ENCODE measurements around the gene DNAJB8. TPM values are rescaled to one million over a fixed set of nuclear protein-coding genes. Genes with fewer than 3 reads are reported as not detected.
A peak's percentile ranks its signal among the peaks of the same experiment; 100 is the strongest.

The DNAJB8 gene
- total and polyA plus RNA-seq, 7 donors, result not detected

DNA sequence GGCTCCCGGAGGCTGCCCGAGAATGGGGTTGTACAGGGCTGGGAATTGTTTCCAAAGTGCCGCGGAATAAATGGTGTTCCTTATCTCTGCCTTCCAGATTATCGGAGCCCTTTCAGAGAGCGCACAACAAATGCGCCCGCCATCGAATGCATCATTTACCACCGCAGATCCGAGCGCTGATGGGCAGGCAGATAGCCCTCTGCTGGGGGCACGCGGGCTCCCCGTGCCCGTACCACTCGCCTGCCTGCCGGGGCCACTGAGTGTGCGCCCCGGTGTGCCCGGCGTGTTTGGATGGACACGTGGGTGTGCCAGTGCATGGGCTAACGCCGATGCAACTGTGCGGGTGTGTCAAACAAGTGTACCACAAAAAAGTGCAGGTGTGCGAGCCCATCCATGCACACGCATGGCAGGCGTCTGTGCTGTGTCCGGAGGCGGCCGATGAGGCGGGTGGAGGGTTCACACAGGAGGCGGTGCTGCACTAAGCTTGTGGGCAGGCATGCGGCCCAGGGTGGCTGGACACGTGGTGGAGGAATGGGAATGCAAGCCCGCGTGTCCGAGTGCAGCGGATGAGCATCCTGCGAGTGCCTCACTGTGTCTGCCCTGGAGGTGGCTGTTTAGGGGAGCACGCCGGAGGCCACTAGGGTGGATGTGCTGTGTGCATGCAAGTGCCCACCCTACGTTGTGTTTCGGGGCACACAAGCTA, 30.1 kb upstream of the DNAJB8 start:
- peaks cover 0 to 35% (median 34%) of the 10 kb centered on the region in 4 donors for H3K4me1 ChIP-seq
- H3K27me3 ChIP-seq, result peaks cover 46 to 100% (median 85%) of the 10 kb centered on the region in 3 donors
- H3K27ac ChIP-seq, result no peak overlapping the region
- 9 to 54% methylated on average over 45 of the region's 45 CpGs for whole genome bisulfite sequencing, 2 donors
- peak; percentile 72 for DNase-seq
- intact Hi-C loops (cut with DNase I), result loop anchor here (5.0 kb wide), 2 partner anchors 116 to 419 kb away; no protein-coding TSS in a partner anchor
- TF ChIP-seq POLR2A (IDR thresholded peaks at IDR 0.05), result no peak
- no peak for TF ChIP-seq CTCF (IDR thresholded peaks at IDR 0.05)
- H3K9me3 ChIP-seq, result no peaks in the 10 kb centered on the region
- no peaks in the 10 kb centered on the region for H3K36me3 ChIP-seq
- H3K4me3 ChIP-seq, result peak overlapping the region in 1 of 4 donors; percentile 61

- Histone ChIP-seq H3K27me3 (peaks cover 53 to 100% (median 91%) of the 10 kb centered on the region in 3 donors), H3K4me1 (peaks cover 0 to 41% (median 36%) of the 10 kb centered on the region in 4 donors), H3K9me3 (no peaks in the 10 kb centered on the region), H3K36me3 (no peaks in the 10 kb centered on the region), H3K27ac (no peak overlapping the region), H3K4me3 (no peak overlapping the region)
- TF ChIP-seq POLR2A (IDR thresholded peaks at IDR 0.05) (no peak), EP300 (IDR thresholded peaks at IDR 0.05) (no peak), POLR2AphosphoS5 (IDR thresholded peaks at IDR 0.05) (no peak), CTCF (IDR thresholded peaks at IDR 0.05) (no peak)
- DNase-seq, result peak; percentile 38
- WGBS, 2 donors, result 25 to 59% methylated on average over 32 of the region's 32 CpGs
- intact Hi-C loops (cut with DNase I), result loop anchor here (5.0 kb wide), 2 partner anchors 116 to 419 kb away; no protein-coding TSS in a partner anchor
These were observed 29.4 kb upstream of the DNAJB8 start for GRCh38 chr3:128496019-128496601.

GRCh38 chr3:128495435-128495970, 28.8 kb upstream of the DNAJB8 start:
- H3K27ac ChIP-seq, result no peak overlapping the region
- H3K27me3 ChIP-seq, result peaks cover 59 to 100% (median 97%) of the 10 kb centered on the region in 3 donors
- no peaks in the 10 kb centered on the region for H3K9me3 ChIP-seq

GRCh38 chr3:128494367-128494650, 27.6 kb upstream of the DNAJB8 start:
- no peaks in the 10 kb centered on the region for H3K9me3 ChIP-seq
- no peak for TF ChIP-seq POLR2A (IDR thresholded peaks at IDR 0.05)
- no peak for TF ChIP-seq CTCF (IDR thresholded peaks at IDR 0.05)
- H3K27ac ChIP-seq, result no peak overlapping the region
- WGBS, 2 donors, result 62 to 84% methylated on average over 2 of the region's 2 CpGs
- no peaks in the 10 kb centered on the region for H3K36me3 ChIP-seq
- DNase-seq, result peak; percentile 14
- no peak overlapping the region for H3K4me3 ChIP-seq
- peaks cover 0 to 58% (median 51%) of the 10 kb centered on the region in 4 donors for H3K4me1 ChIP-seq
- intact Hi-C loops (cut with DNase I), result no loop called here
- peaks cover 68 to 100% (median 100%) of the 10 kb centered on the region in 3 donors for H3K27me3 ChIP-seq

More at GRCh38 chr3:128495435-128495970, 28.8 kb upstream of the DNAJB8 start:
- peak; percentile 42 for DNase-seq
- 69 to 85% methylated on average over 9 of the region's 9 CpGs for WGBS, 2 donors
- H3K4me3 ChIP-seq, result no peak overlapping the region
- no peaks in the 10 kb centered on the region for H3K36me3 ChIP-seq
- TF ChIP-seq POLR2A (IDR thresholded peaks at IDR 0.05) (no peak), CTCF (IDR thresholded peaks at IDR 0.05) (no peak), EP300 (IDR thresholded peaks at IDR 0.05) (no peak), POLR2AphosphoS5 (IDR thresholded peaks at IDR 0.05) (no peak)
- intact Hi-C loops (cut with DNase I), result loop anchor here (5.0 kb wide), 2 partner anchors 117 to 418 kb away; no protein-coding TSS in a partner anchor
- peaks cover 0 to 46% (median 39%) of the 10 kb centered on the region in 4 donors for H3K4me1 ChIP-seq
